ENCODE results near the gene MPC2. TPM values are rescaled to one million over a fixed set of nuclear protein-coding genes. Genes with fewer than 3 reads are reported as not detected.
"Not testable (repeated sequence)": the region's sequence is repeated elsewhere in the genome, so short reads cannot be mapped to it uniquely, and the experiment has no call there.

The MPC2 gene
- total RNA-seq, 2 experiments from 2014 or later = 66.1 to 68.8 TPM

GRCh38 chr1:167869157-167870001, 67.5 kb downstream of the MPC2 start:
- H3K27ac Mint-ChIP-seq; H3K4me1 Mint-ChIP-seq (ENCODE audit: low read depth); DNase-seq; H3K9me3 Mint-ChIP-seq (ENCODE audit: insufficient read depth); POLR2A ChIA-PET; H3K27me3 Mint-ChIP-seq (ENCODE audit: low read depth); H3K36me3 Mint-ChIP-seq (ENCODE audit: low read depth); ATAC-seq; H3K4me3 Mint-ChIP-seq; CTCF ChIA-PET: not testable (repeated sequence)

- ATAC-seq; H3K27ac Mint-ChIP-seq; H3K4me1 Mint-ChIP-seq (ENCODE audit: low read depth); H3K36me3 Mint-ChIP-seq (ENCODE audit: low read depth); H3K4me3 Mint-ChIP-seq; H3K9me3 Mint-ChIP-seq (ENCODE audit: insufficient read depth); DNase-seq; H3K27me3 Mint-ChIP-seq (ENCODE audit: low read depth): not testable (repeated sequence)
- ChIA-PET POLR2A (interaction anchor here (0.5 kb wide), 1 partner anchor 279 kb away, joined by 5 read pairs; no protein-coding TSS in a partner anchor), CTCF (interaction anchor here (1.2 kb wide), 1 partner anchor 218 kb away, joined by 3 read pairs; no protein-coding TSS in a partner anchor)
Observed at GRCh38 chr1:167866739-167867414, 70.0 kb downstream of the MPC2 start.

Other genes with a start within 250 kb of the MPC2 start
- gene MPZL1, start 215.1 kb downstream of the MPC2 start, total RNA-seq = 10 to 100 TPM; 12.5 to 13.6 TPM
- not detected for gene ADCY10, start 22.9 kb downstream of the MPC2 start, total RNA-seq
- 10 to 100 TPM; 22.6 to 25.1 TPM for gene DCAF6, start 389 bp downstream of the MPC2 start, total RNA-seq
- not detected for gene GPR161, start 199.9 kb upstream of the MPC2 start, total RNA-seq
- gene TIPRL, start 241.9 kb upstream of the MPC2 start, total RNA-seq = 10 to 100 TPM; 48.6 to 53.6 TPM